ENCODE measurements around the gene KIF1A. TPM values are rescaled to one million over a fixed set of nuclear protein-coding genes. Genes with fewer than 3 reads are reported as not detected.

Gene KIF1A
- total RNA-seq, 1 donor from 2014 or later: 90.9 TPM

- TF ChIP-seq CTCF (conservative IDR thresholded peaks at IDR 0.05): no peak
- no peaks in the 10 kb centered on the region for H3K4me1 Mint-ChIP-seq
- peaks cover 5% of the 10 kb centered on the region for H3K36me3 Mint-ChIP-seq (ENCODE audit: low read depth)
- H3K27ac Mint-ChIP-seq (ENCODE audit: unreplicated experiment): no peak overlapping the region
- DNase-seq (ENCODE audit: low read depth, low spot score): no peak
- H3K4me3 Mint-ChIP-seq: no peak overlapping the region
- H3K27me3 Mint-ChIP-seq (ENCODE audit: low read depth): no peaks in the 10 kb centered on the region
- no peaks in the 10 kb centered on the region for H3K9me3 Mint-ChIP-seq
Measured at GRCh38 chr2:240762249-240762648, 57.8 kb downstream of the KIF1A start.

- no peak for DNase-seq (ENCODE audit: low read depth, low spot score)
- H3K9me3 Mint-ChIP-seq: no peaks in the 10 kb centered on the region
Measured at GRCh38 chr2:240760576-240761246, 59.3 kb downstream of the KIF1A start.

GRCh38 chr2:240760121-240760520 lies 59.9 kb downstream of the KIF1A start:
- Mint-ChIP-seq H3K27me3 (ENCODE audit: low read depth) (no peaks in the 10 kb centered on the region), H3K4me3 (no peak overlapping the region), H3K9me3 (no peaks in the 10 kb centered on the region), H3K4me1 (no peaks in the 10 kb centered on the region), H3K36me3 (ENCODE audit: low read depth) (peaks cover 5% of the 10 kb centered on the region), H3K27ac (ENCODE audit: unreplicated experiment) (no peak overlapping the region)
- no peak for TF ChIP-seq CTCF (conservative IDR thresholded peaks at IDR 0.05)
- DNase-seq (ENCODE audit: low read depth, low spot score): no peak

More at GRCh38 chr2:240760576-240761246, 59.3 kb downstream of the KIF1A start:
- Mint-ChIP-seq H3K4me3 (no peak overlapping the region), H3K4me1 (no peaks in the 10 kb centered on the region), H3K36me3 (ENCODE audit: low read depth) (peaks cover 5% of the 10 kb centered on the region), H3K27ac (ENCODE audit: unreplicated experiment) (no peak overlapping the region), H3K27me3 (ENCODE audit: low read depth) (no peaks in the 10 kb centered on the region)
- no peak for TF ChIP-seq CTCF (conservative IDR thresholded peaks at IDR 0.05)

- H3K27me3 Mint-ChIP-seq (ENCODE audit: low read depth): no peaks in the 10 kb centered on the region
- H3K9me3 Mint-ChIP-seq: no peaks in the 10 kb centered on the region
- peak overlapping the region; percentile 43 for H3K27ac Mint-ChIP-seq (ENCODE audit: unreplicated experiment)
- no peak for DNase-seq (ENCODE audit: low read depth, low spot score)
- H3K4me1 Mint-ChIP-seq: no peaks in the 10 kb centered on the region
- H3K36me3 Mint-ChIP-seq (ENCODE audit: low read depth): peaks cover 5% of the 10 kb centered on the region
- H3K4me3 Mint-ChIP-seq: no peak overlapping the region
- no peak for TF ChIP-seq CTCF (conservative IDR thresholded peaks at IDR 0.05)
Measured at GRCh38 chr2:240759459-240759858, 60.6 kb downstream of the KIF1A start.

GRCh38 chr2:240757086-240757614 lies 62.9 kb downstream of the KIF1A start:
- H3K9me3 Mint-ChIP-seq: no peaks in the 10 kb centered on the region
- DNase-seq (ENCODE audit: low read depth, low spot score): no peak
- peaks cover 5% of the 10 kb centered on the region for H3K36me3 Mint-ChIP-seq (ENCODE audit: low read depth)
- H3K4me1 Mint-ChIP-seq: no peaks in the 10 kb centered on the region
- H3K27me3 Mint-ChIP-seq (ENCODE audit: low read depth): no peaks in the 10 kb centered on the region
- no peak for TF ChIP-seq CTCF (conservative IDR thresholded peaks at IDR 0.05)
- no peak overlapping the region for H3K4me3 Mint-ChIP-seq
- H3K27ac Mint-ChIP-seq (ENCODE audit: unreplicated experiment): no peak overlapping the region

Data from neural crest cell (in vitro differentiated cells).